ENCODE measurements around the gene ISYNA1.

The ISYNA1 gene

DNA sequence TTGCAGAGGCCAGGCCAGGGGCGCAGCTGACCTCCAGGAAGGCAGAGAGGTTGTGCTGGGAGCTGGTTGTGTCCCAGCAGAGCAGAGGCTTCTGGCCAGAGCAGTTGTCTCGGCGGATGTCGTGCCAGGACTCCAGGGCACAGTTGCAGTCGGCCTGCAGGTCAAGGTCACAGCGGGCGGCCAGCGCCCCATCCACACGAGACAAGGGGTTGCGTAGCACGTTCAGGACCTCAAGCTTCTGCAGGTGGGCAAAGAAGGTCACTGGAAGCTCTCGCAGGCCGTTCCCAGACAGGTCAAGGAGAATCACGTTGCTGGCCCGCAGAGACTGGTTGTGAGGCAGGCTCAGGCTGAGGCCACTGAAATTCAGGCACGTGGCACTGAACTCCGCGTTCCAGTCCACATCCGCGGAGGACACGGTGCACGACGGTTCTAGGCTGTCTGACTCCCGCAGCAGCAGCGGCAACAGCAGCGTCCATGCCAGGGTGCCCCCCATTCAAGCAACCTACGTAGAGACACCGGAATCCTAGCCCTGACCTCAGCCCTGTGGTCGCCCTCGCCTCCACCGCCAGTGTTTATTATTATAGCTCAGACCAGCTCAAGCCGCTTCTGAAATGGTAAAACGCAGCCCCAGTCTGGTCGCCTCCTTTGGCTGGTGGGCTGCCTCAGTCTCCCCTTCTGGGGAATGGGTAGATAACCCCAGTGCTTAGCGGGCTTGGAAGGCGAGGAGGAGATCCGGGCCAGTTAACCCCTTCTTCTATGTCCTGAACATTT lies 41.3 kb downstream of the ISYNA1 start:
- Histone ChIP-seq H3K27me3 (ENCODE audit: control insufficient read depth in 5 of 5, insufficient read depth in 4 of 5, low read length in 5 of 5) (peaks cover 5 to 24% (median 19%) of the 10 kb centered on the region in 5 donors), H3K4me1 (ENCODE audit: control insufficient read depth in 5 of 5, insufficient read depth in 5 of 5, low read length in 5 of 5) (peaks cover 2 to 22% (median 10%) of the 10 kb centered on the region in 5 donors), H3K9me3 (ENCODE audit: control insufficient read depth in 5 of 5, low read length in 5 of 5) (no peaks in the 10 kb centered on the region), H3K36me3 (ENCODE audit: control insufficient read depth in 5 of 5, insufficient read depth in 5 of 5, low read length in 5 of 5) (no peaks in the 10 kb centered on the region), H3K4me3 (ENCODE audit: low read depth in 1 of 5, low read length in 5 of 5) (peak overlapping the region; percentile 45 to 61 (median 48)), H3K27ac (ENCODE audit: low read depth, low read length) (no peak overlapping the region), H3K9ac (ENCODE audit: low read length in 5 of 5) (peak overlapping the region in 2 of 5 donors; percentile 51 to 56)

DNA sequence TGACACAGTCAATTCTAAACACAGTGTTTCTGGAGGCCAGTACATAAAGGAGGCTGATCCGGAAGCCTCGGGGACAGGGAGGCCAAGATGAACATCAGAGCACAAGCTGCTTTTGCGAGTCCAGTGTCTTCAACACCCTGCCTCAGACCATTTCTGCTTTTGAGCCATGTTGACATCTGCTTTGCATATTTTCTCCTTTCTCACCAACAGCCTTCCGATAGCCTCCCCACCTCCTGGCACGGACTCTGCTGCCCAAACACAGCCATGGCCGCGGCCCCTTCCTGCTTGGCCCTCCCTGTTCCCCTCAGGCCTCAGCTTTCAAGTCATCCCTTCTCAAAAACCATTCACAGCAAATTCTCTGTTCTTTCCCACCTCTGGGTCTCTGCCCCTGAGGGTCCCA lies 44.1 kb downstream of the ISYNA1 start:
- Histone ChIP-seq H3K4me3 (ENCODE audit: low read depth in 1 of 5, low read length in 5 of 5) (peak overlapping the region in 3 of 5 donors; percentile 2 to 13 (median 8)), H3K4me1 (ENCODE audit: control insufficient read depth in 5 of 5, insufficient read depth in 5 of 5, low read length in 5 of 5) (peaks cover 2 to 30% (median 10%) of the 10 kb centered on the region in 5 donors), H3K9ac (ENCODE audit: low read length in 5 of 5) (no peak overlapping the region), H3K9me3 (ENCODE audit: control insufficient read depth in 5 of 5, low read length in 5 of 5) (no peaks in the 10 kb centered on the region), H3K27me3 (ENCODE audit: control insufficient read depth in 5 of 5, insufficient read depth in 4 of 5, low read length in 5 of 5) (peaks cover 5 to 24% (median 19%) of the 10 kb centered on the region in 5 donors), H3K27ac (ENCODE audit: low read depth, low read length) (no peak overlapping the region), H3K36me3 (ENCODE audit: control insufficient read depth in 5 of 5, insufficient read depth in 5 of 5, low read length in 5 of 5) (peaks cover 0 to 12% (median 0%) of the 10 kb centered on the region in 5 donors)

DNA sequence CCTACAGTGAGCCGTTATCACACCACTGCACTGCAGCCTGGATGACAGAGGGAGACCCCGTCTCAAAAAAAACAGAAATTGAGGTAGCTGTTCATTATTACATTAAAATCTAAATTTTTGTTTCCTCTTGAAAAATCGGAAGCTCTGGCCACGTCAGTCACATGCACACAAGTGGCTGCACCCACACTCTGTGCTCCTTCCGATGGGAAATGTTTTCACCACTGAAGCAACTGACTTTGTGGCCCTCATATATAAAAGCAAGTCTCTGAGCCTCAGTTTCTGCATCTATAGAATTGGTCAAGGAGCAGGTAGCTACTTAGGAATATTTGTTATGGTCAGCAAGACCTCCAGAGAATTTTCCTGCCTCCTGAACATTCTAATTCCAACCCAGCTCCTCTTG lies 45.0 kb downstream of the ISYNA1 start:
- Histone ChIP-seq H3K27ac (ENCODE audit: low read depth, low read length) (no peak overlapping the region), H3K9ac (ENCODE audit: low read length in 5 of 5) (no peak overlapping the region), H3K9me3 (ENCODE audit: control insufficient read depth in 5 of 5, low read length in 5 of 5) (no peaks in the 10 kb centered on the region), H3K4me3 (ENCODE audit: low read depth in 1 of 5, low read length in 5 of 5) (peak overlapping the region in 1 of 5 donors; percentile 22), H3K27me3 (ENCODE audit: control insufficient read depth in 5 of 5, insufficient read depth in 4 of 5, low read length in 5 of 5) (peaks cover 5 to 19% (median 15%) of the 10 kb centered on the region in 5 donors), H3K4me1 (ENCODE audit: control insufficient read depth in 5 of 5, insufficient read depth in 5 of 5, low read length in 5 of 5) (peaks cover 2 to 32% (median 12%) of the 10 kb centered on the region in 5 donors), H3K36me3 (ENCODE audit: control insufficient read depth in 5 of 5, insufficient read depth in 5 of 5, low read length in 5 of 5) (peaks cover 0 to 12% (median 0%) of the 10 kb centered on the region in 5 donors)

DNA sequence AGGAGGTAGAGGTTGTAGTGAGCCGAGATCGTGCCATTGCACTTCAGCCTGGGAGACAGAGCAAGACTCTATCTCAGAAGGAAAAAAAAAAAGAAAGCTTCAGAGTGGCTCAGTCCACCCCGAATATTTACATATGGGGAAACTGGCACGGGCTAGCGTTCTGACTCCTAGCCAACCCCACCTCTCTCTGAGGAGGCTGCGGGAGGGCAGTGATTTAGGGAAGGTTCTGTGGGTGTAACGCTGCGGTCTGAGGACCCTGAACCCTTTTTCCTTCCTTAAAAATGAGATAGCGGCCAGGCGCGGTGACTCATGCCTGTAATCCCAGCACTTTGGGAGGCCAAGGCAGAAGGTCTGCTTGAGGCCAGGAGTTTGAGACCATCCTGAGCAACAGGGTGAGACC lies 45.5 kb downstream of the ISYNA1 start:
- peaks cover 2 to 36% (median 14%) of the 10 kb centered on the region in 5 donors for H3K4me1 ChIP-seq (ENCODE audit: control insufficient read depth in 5 of 5, insufficient read depth in 5 of 5, low read length in 5 of 5)
- H3K27me3 ChIP-seq (ENCODE audit: control insufficient read depth in 5 of 5, insufficient read depth in 4 of 5, low read length in 5 of 5) = peaks cover 5 to 14% (median 10%) of the 10 kb centered on the region in 5 donors
- no peaks in the 10 kb centered on the region for H3K9me3 ChIP-seq (ENCODE audit: control insufficient read depth in 5 of 5, low read length in 5 of 5)
- peak overlapping the region in 1 of 5 donors; percentile 22 for H3K4me3 ChIP-seq (ENCODE audit: low read depth in 1 of 5, low read length in 5 of 5)
- H3K9ac ChIP-seq (ENCODE audit: low read length in 5 of 5) = no peak overlapping the region
- H3K27ac ChIP-seq (ENCODE audit: low read depth, low read length) = no peak overlapping the region
- peaks cover 0 to 12% (median 0%) of the 10 kb centered on the region in 5 donors for H3K36me3 ChIP-seq (ENCODE audit: control insufficient read depth in 5 of 5, insufficient read depth in 5 of 5, low read length in 5 of 5)

DNA sequence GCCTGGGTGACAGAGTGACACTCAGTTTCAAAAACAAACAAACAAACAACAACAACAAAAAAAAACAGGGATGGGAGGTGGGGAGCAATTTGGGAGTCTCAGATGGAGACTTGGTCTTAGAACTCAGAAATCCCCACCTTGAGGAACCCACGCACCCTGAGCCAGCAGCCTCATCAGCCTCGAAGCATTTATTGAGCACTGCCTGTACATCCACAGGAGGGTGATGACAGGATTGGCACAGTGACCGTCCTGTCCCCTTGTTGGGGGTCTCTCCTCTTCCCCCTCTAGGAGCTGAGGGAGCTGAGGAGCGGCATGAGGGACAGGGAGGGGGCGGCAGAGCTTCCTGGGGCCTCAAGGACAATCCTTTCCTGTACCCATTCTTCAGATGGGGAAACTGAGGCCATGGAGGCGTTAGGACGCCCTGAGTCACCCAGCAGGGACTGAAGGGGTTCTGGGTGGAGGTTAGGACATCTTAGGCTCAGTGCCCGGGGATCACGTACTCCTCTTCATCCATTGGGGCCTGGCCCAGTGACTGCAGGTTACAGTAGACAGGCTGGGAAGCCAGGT lies 46.3 kb downstream of the ISYNA1 start:
- Histone ChIP-seq H3K27me3 (ENCODE audit: control insufficient read depth in 5 of 5, insufficient read depth in 4 of 5, low read length in 5 of 5) (peaks cover 1 to 11% (median 5%) of the 10 kb centered on the region in 5 donors), H3K4me1 (ENCODE audit: control insufficient read depth in 5 of 5, insufficient read depth in 5 of 5, low read length in 5 of 5) (peaks cover 2 to 37% (median 22%) of the 10 kb centered on the region in 5 donors), H3K4me3 (ENCODE audit: low read depth in 1 of 5, low read length in 5 of 5) (no peak overlapping the region), H3K27ac (ENCODE audit: low read depth, low read length) (no peak overlapping the region), H3K36me3 (ENCODE audit: control insufficient read depth in 5 of 5, insufficient read depth in 5 of 5, low read length in 5 of 5) (peaks cover 0 to 12% (median 0%) of the 10 kb centered on the region in 5 donors), H3K9me3 (ENCODE audit: control insufficient read depth in 5 of 5, low read length in 5 of 5) (no peaks in the 10 kb centered on the region), H3K9ac (ENCODE audit: low read length in 5 of 5) (no peak overlapping the region)

DNA sequence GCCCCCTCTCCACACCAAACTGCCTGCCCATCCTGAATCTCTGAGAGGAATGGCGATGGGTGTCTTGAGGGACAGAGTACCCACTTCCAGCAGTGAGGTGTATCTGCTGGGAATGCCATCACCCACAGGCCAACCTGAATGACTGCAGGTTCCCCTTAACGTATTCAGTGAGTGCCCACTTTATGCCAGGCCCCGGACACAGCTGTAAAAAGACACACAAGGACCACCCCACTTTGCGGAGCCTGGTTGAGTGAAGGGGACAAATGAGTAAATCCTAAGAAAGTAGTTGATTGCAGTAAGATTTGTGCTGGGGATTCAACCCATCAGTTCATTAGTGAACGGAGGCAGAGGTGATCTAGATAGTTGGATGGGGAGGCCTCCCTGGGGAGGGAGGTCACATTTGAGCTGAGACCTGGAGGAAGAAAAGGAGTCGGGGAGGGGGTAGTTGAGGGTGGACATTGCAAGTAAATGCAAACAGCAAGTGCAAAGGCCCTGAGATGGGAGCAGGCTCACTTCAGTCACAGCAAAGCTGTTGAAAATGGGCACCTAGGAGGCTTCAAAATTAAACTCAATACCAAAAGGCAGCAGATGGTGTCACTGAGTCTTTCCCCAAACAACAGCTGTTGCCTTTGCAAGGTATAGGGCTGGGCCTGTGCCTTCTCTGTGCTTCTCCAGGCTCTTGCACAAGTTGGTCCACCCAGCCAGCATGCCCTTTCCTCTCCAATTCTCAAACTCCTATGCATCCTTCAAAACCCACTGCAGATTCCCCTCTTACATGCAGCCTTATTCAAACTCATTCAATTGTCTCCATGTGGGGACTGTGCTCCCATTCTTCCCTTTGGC lies 47.6 kb downstream of the ISYNA1 start:
- Histone ChIP-seq H3K9me3 (ENCODE audit: control insufficient read depth in 5 of 5, low read length in 5 of 5) (no peaks in the 10 kb centered on the region), H3K4me3 (ENCODE audit: low read depth in 1 of 5, low read length in 5 of 5) (no peak overlapping the region), H3K36me3 (ENCODE audit: control insufficient read depth in 5 of 5, insufficient read depth in 5 of 5, low read length in 5 of 5) (peaks cover 0 to 12% (median 0%) of the 10 kb centered on the region in 5 donors), H3K27me3 (ENCODE audit: control insufficient read depth in 5 of 5, insufficient read depth in 4 of 5, low read length in 5 of 5) (peaks cover 0 to 11% (median 6%) of the 10 kb centered on the region in 5 donors), H3K27ac (ENCODE audit: low read depth, low read length) (no peak overlapping the region), H3K4me1 (ENCODE audit: control insufficient read depth in 5 of 5, insufficient read depth in 5 of 5, low read length in 5 of 5) (peaks cover 2 to 45% (median 29%) of the 10 kb centered on the region in 5 donors), H3K9ac (ENCODE audit: low read length in 5 of 5) (no peak overlapping the region)

DNA sequence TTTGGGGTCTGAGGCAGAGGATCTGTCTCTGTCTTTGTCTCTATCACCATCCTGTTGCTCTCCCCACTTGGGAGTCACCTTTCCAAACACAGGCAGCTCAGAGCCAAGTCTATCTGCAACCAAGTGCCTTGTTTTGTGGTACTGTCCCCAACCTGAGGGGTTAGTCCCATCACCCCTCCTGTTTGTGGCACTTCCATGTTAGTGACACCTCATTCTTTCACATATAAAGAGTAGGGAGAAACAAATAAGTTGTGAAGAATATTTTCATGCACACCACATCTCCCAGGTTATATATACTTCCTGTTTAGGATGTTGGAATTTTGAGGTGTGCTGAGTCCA lies 48.2 kb downstream of the ISYNA1 start:
- no peak overlapping the region for H3K27ac ChIP-seq (ENCODE audit: low read depth, low read length)
- H3K4me3 ChIP-seq (ENCODE audit: low read depth in 1 of 5, low read length in 5 of 5) = no peak overlapping the region
- H3K27me3 ChIP-seq (ENCODE audit: control insufficient read depth in 5 of 5, insufficient read depth in 4 of 5, low read length in 5 of 5) = peaks cover 0 to 12% (median 8%) of the 10 kb centered on the region in 5 donors
- H3K9me3 ChIP-seq (ENCODE audit: control insufficient read depth in 5 of 5, low read length in 5 of 5) = no peaks in the 10 kb centered on the region
- peaks cover 0 to 12% (median 0%) of the 10 kb centered on the region in 5 donors for H3K36me3 ChIP-seq (ENCODE audit: control insufficient read depth in 5 of 5, insufficient read depth in 5 of 5, low read length in 5 of 5)
- no peak overlapping the region for H3K9ac ChIP-seq (ENCODE audit: low read length in 5 of 5)
- H3K4me1 ChIP-seq (ENCODE audit: control insufficient read depth in 5 of 5, insufficient read depth in 5 of 5, low read length in 5 of 5) = peaks cover 2 to 45% (median 29%) of the 10 kb centered on the region in 5 donors

DNA sequence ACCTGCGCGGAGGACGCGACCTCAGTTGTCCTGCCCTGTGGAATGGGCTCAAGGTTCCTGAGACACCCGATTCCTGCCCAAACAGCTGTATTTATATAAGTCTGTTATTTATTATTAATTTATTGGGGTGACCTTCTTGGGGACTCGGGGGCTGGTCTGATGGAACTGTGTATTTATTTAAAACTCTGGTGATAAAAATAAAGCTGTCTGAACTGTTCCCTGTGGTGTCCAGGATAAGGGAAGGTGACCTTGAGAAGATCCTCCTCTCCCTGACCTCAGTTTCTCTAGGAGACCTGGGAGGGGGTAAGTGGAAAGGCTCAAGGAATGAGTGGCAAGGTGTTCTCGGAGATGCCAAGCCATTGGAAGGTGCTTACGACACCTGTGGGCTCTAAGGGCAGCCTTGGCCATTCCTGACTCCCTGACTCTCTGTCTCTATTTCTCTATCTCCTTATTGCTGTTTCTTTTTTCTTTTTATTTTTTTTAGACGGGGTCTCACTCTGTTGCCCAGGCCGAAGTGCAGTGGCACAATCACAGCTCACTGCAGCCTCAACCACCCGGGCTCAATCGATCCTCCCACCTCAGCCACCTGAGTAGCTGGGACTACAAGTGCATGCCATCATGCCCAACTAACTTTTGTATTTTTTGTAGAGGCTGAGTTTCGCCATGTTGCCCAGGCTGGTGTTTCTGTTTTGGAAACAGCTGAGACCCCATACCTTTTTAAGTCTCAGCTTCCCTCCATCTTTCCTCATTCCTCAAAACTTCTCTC lies 48.8 kb downstream of the ISYNA1 start:
- H3K4me3 ChIP-seq (ENCODE audit: low read depth in 1 of 5, low read length in 5 of 5) = peak overlapping the region in 3 of 5 donors; percentile 27 to 66 (median 64)
- peak overlapping the region in 1 of 5 donors; percentile 52 for H3K9ac ChIP-seq (ENCODE audit: low read length in 5 of 5)
- peaks cover 0 to 12% (median 0%) of the 10 kb centered on the region in 5 donors for H3K36me3 ChIP-seq (ENCODE audit: control insufficient read depth in 5 of 5, insufficient read depth in 5 of 5, low read length in 5 of 5)
- H3K4me1 ChIP-seq (ENCODE audit: control insufficient read depth in 5 of 5, insufficient read depth in 5 of 5, low read length in 5 of 5) = peaks cover 2 to 45% (median 29%) of the 10 kb centered on the region in 5 donors
- H3K27ac ChIP-seq (ENCODE audit: low read depth, low read length) = no peak overlapping the region
- H3K9me3 ChIP-seq (ENCODE audit: control insufficient read depth in 5 of 5, low read length in 5 of 5) = no peaks in the 10 kb centered on the region
- peaks cover 0 to 12% (median 8%) of the 10 kb centered on the region in 5 donors for H3K27me3 ChIP-seq (ENCODE audit: control insufficient read depth in 5 of 5, insufficient read depth in 4 of 5, low read length in 5 of 5)
